Heart left ventricle (tissue), 16 donors: ENCODE results near the gene CRYBG2. TPM values are rescaled to one million over a fixed set of nuclear protein-coding genes. Genes with fewer than 3 reads are reported as not detected.

Experiments used
- ATAC-seq, 4 donors: fragments of 200-7000 bp; cut with Tn5 transposase; one replicate each; pipeline ENCODE4 v1.9.1; 2020 to 2022; ENCODE audit warnings: moderate library complexity in 4 of 4, mild to moderate bottlenecking in 3 of 4, moderate number of reproducible peaks in 1 of 4
- DNase-seq, 5 donors: peaks; one replicate each; pipeline ENCODE4 v3.0.0-alpha.2; 2020
- H3K27ac ChIP-seq, 12 donors: fragments of 200-600 bp; sonication (generic) in 4 of 12; one replicate each; pipeline versions ENCODE4 v1.5.0 to v1.8.0; 2016 to 2022; ENCODE audit warnings: mild to moderate bottlenecking in 2 of 12
- H3K27me3 ChIP-seq, 9 donors: fragments of 200-600 bp; sonication (generic) in 2 of 9; one replicate each; pipeline versions ENCODE4 v1.5.1 to v1.8.0; 2016 to 2022; ENCODE audit warnings: mild to moderate bottlenecking in 3 of 9
- H3K36me3 ChIP-seq, 9 donors: fragments of 200-600 bp; sonication (generic) in 2 of 9; one replicate each; pipeline versions ENCODE4 v1.5.0 to v1.8.0; 2018 to 2022; ENCODE audit warnings: mild to moderate bottlenecking in 2 of 9
- H3K4me1 ChIP-seq, 12 donors: fragments of 200-600 bp; sonication (generic) in 4 of 12; one replicate each; pipeline versions ENCODE4 v1.5.0 to v1.8.0; 2016 to 2022; ENCODE audit warnings: mild to moderate bottlenecking in 3 of 12
- H3K4me3 ChIP-seq, 12 donors: fragments of 200-600 bp; sonication (generic) in 4 of 12; one replicate each; pipeline versions ENCODE4 v1.5.0 to v1.8.0; 2017 to 2022; ENCODE audit warnings: mild to moderate bottlenecking in 9 of 12, moderate library complexity in 4 of 12
- H3K9me3 ChIP-seq, 12 donors: fragments of 200-600 bp; sonication (generic) in 4 of 12; one replicate each; pipeline versions ENCODE4 v1.5.0 to v1.8.0; 2016 to 2022; ENCODE audit warnings: mild to moderate bottlenecking in 1 of 12
- POLR2A ChIP-seq, 2 donors: fragments of 450-650 bp; IDR thresholded peaks; one replicate each; pipeline ENCODE4 v1.6.1; 2017; ENCODE audit warnings: antibody characterized with exemption in 2 of 2, mild to moderate bottlenecking in 2 of 2, moderate library complexity in 2 of 2
- WGBS, 4 donors: extraction: QIAGEN DNeasy Blood & Tissue Kit in 2 of 4; methylation state at CpG; one replicate each; pipeline versions ENCODE4 v1.1.5 to v1.1.7; 2013 to 2018; 5-methylcytosine and 5-hydroxymethylcytosine counted together
- intact Hi-C, 10 donors: fragments of 100-400 bp; cut with DNase I; formaldehyde crosslinking; loops; one replicate each; pipeline versions ENCODE4 v1.11.1 to v1.14.2; 2022
- polyA plus RNA-seq, 2 donors: library from polyadenylated mRNA; stranded (reverse); fragments of 200-250 nt; gene quantifications; one replicate each; pipeline ENCODE4 v1.2.3, GENCODE V29; 2013
- total RNA-seq, 9 donors: library from RNA; depleted of rRNA in 2 of 9; stranded (reverse); fragments of >200 nt in 2 of 9; fragmentation: NEBNext Ultra II Directional in 3 of 9; extraction: Animal tissue kit (Norgen Biotek cat#: 25700) in 3 of 9; gene quantifications; one replicate each; pipeline versions ENCODE4 v1.1.0 to v1.2.4, GENCODE V29; 2016 to 2023
- TF ChIP-seq, protein P1 (sequence below), 12 donors: fragments of 200-600 bp; sonication (generic) in 4 of 12; IDR thresholded peaks; one replicate each; pipeline versions ENCODE4 v1.5.0 to v1.8.0; 2018 to 2022; ENCODE audit warnings: antibody characterized with exemption in 12 of 12, mild to moderate bottlenecking in 5 of 12
- donor health status: ischemic (EF 13 %, LVEDD 7.1; RV severe dilation, severe dysfunction).
- donor health status: healthy with polysubstance abuse.
- donor health status: DM: no; HTN: yes; CAD: no.
- donor health status: DM: no; HTN: no; CAD: no.
- donor health status: ischemic (EF 25% LVEDD 6.9; RV normal size, moderate dysfunction).
- donor health status: ischemic (EF 25% LVEDD 5.7; RV mildly dilated, moderate dysfunction).
- donor health status: healthy.
- donor health status: DM: yes; HTN: yes; CAD: no.
- donor health status: ischemic (EF 35%, LVEDD 5.7; RV mildly dilated, moderate dysfunction).
- donor health status: nonischemic (EF 11% LVEDD 7.7; RV severe dilation, severe dysfunction).
- donor health status: DM: yes; HTN: yes; CAD: no.
- donor health status: PGD.
- donor health status: ischemic (EF 29% LVEDD 5.4; RV normal size, mild dysfunction).
- donor health status: nonischemic (EF 23%, LVEDD 6.1; RV moderate dilation, normal function).

The CRYBG2 gene
- total and polyA plus RNA-seq, 11 donors: 0.25 to 0.45 TPM; not detected in 9

DNA sequence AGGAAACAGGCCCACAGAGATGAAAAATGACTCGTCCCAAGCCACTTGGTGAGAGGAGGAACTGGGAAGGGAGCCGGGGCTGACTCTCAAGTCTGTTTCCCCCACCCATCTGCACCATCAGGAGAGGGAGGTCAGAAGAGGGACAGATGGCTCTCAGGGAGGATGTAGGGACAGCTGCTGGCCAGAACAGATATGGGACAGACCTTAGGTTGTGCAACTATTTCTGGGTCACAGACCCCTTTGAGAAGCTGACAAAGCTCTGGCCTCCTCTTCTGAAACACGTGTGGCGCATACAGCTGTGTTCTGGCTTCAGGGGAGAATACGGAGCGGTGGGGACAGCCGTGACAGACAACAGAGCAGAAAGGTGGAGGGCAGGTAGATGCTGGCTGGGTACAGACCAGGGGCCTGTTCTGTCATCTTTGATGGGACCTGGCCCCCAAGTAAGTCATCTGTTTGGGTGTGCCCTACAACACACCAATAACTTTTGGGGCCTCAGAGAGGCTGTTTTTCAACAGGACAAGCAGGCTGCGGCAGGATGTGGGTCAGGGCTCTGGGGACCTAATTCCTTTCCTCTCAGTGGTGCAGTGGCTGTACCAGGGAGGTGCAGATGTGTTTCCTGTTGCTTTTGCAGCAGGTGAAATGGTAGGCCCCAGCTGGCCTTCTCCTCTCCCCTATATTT is 66.8 kb downstream of the CRYBG2 start:
- no peaks in the 10 kb centered on the region for H3K9me3 ChIP-seq
- H3K27me3 ChIP-seq: no peaks in the 10 kb centered on the region
- DNase-seq (peak in 2 of 5 donors; percentile 69 to 87), ATAC-seq (peak; percentile 13 to 60 (median 52))
- H3K27ac ChIP-seq: peak overlapping the region in 11 of 12 donors; percentile 26 to 98 (median 66)
- TF ChIP-seq, protein P1, sequence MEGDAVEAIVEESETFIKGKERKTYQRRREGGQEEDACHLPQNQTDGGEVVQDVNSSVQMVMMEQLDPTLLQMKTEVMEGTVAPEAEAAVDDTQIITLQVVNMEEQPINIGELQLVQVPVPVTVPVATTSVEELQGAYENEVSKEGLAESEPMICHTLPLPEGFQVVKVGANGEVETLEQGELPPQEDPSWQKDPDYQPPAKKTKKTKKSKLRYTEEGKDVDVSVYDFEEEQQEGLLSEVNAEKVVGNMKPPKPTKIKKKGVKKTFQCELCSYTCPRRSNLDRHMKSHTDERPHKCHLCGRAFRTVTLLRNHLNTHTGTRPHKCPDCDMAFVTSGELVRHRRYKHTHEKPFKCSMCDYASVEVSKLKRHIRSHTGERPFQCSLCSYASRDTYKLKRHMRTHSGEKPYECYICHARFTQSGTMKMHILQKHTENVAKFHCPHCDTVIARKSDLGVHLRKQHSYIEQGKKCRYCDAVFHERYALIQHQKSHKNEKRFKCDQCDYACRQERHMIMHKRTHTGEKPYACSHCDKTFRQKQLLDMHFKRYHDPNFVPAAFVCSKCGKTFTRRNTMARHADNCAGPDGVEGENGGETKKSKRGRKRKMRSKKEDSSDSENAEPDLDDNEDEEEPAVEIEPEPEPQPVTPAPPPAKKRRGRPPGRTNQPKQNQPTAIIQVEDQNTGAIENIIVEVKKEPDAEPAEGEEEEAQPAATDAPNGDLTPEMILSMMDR (IDR thresholded peaks at IDR 0.05): no peak
- H3K36me3 ChIP-seq: no peaks in the 10 kb centered on the region
- H3K4me1 ChIP-seq: peaks cover 9 to 100% (median 37%) of the 10 kb centered on the region in 12 donors
- WGBS, 4 donors: 35 to 49% (median 45%) methylated on average over 8 of the region's 8 CpGs
- intact Hi-C loops: loop anchor here in 3 of 10 donors (2.0 to 5.0 kb wide), 3 partner anchors 16 to 75 kb away; no protein-coding TSS in a partner anchor
- H3K4me3 ChIP-seq: peak overlapping the region in 1 of 12 donors; percentile 5

- Histone ChIP-seq H3K27ac (peak overlapping the region in 11 of 12 donors; percentile 26 to 98 (median 66)), H3K4me1 (peaks cover 9 to 100% (median 46%) of the 10 kb centered on the region in 12 donors), H3K27me3 (no peaks in the 10 kb centered on the region), H3K4me3 (no peak overlapping the region), H3K9me3 (no peaks in the 10 kb centered on the region), H3K36me3 (peaks cover 0 to 9% (median 4%) of the 10 kb centered on the region in 9 donors)
- WGBS, 4 donors: 71 to 83% (median 78%) methylated on average over 2 of the region's 2 CpGs
- intact Hi-C loops: loop anchor here in 3 of 10 donors (1.0 to 5.0 kb wide), 4 partner anchors 17 to 76 kb away; no protein-coding TSS in a partner anchor
- ATAC-seq (no peak), DNase-seq (no peak)
- no peak for TF ChIP-seq POLR2A (IDR thresholded peaks at IDR 0.05)
- TF ChIP-seq, protein P1 (IDR thresholded peaks at IDR 0.05): no peak
Measured at GRCh38 chr1:26286064-26286416, 67.9 kb downstream of the CRYBG2 start.

DNA sequence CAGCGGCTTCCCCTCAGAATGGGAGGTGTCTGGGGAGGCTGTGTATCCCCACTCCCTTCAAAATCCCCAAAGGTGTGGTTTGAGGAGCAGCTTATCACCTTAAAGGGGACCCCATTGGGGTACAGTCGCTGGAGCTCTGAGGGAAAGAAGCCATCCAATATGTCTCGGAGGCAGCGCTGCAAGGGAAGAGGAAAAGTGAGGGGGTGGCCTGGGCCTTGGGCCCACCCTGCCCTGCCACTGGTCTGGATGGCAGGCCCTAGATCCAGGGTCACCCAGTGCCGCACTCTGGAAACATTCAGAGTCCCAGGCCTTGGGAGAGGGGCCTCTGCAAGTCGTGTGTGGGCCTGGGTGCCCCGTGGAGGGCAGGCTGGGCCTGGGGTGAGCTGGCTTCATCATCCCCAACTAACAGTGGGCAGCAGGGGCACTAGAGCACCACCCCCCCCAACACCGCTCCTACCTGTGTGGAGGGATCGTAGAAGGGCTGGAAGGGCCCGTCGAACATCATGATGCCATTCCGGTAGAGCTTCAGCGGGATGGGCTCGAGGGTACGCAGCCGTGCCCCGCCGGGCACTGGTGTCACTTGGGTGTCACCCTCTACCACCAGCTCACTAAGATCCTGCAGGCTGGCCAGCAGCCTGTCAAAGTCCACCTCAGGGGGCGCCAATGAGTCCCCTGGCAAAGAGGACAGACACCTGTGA is 68.4 kb downstream of the CRYBG2 start:
- DNase-seq (peak in 1 of 5 donors; percentile 41), ATAC-seq (no peak)
- intact Hi-C loops: loop anchor here in 5 of 10 donors (1.0 to 5.0 kb wide), 6 partner anchors 17 to 77 kb away; partner anchors contain the start of gene CD52 (in 1 of the 5)
- TF ChIP-seq POLR2A (IDR thresholded peaks at IDR 0.05): no peak
- TF ChIP-seq, protein P1 (IDR thresholded peaks at IDR 0.05): peak in 7 of 12 donors; percentile 10 to 34 (median 26)
- Histone ChIP-seq H3K36me3 (peaks cover 0 to 12% (median 6%) of the 10 kb centered on the region in 9 donors), H3K27ac (peak overlapping the region in 11 of 12 donors; percentile 14 to 98 (median 47)), H3K9me3 (no peaks in the 10 kb centered on the region), H3K27me3 (no peaks in the 10 kb centered on the region), H3K4me1 (peaks cover 9 to 100% (median 47%) of the 10 kb centered on the region in 12 donors), H3K4me3 (no peak overlapping the region)
- WGBS, 4 donors: 76 to 85% (median 82%) methylated on average over 16 to 19 of the region's 19 CpGs
